Mesodermal cell (in vitro differentiated cells): Measurements from ENCODE around the gene SLC35B4.
A peak's percentile ranks its signal among the peaks of the same experiment; 100 is the strongest.

Experiments
- H3K27ac ChIP-seq: 2 replicates; pipeline ENCODE4 v1.7.0; 2013; ENCODE audit warnings: mild to moderate bottlenecking, low read depth, low read length, moderate library complexity; ENCODE audit not compliant: severe bottlenecking
- H3K36me3 ChIP-seq: 2 replicates; pipeline ENCODE4 v1.7.1; 2013; ENCODE audit warnings: mild to moderate bottlenecking, low read length, moderate library complexity; ENCODE audit not compliant: control insufficient read depth, insufficient read depth
- H3K4me1 ChIP-seq: one replicate; pipeline ENCODE4 v1.7.1; 2013; ENCODE audit warnings: mild to moderate bottlenecking, low read length; ENCODE audit not compliant: insufficient read depth, control insufficient read depth, poor library complexity, severe bottlenecking
- H3K4me3 ChIP-seq: 2 replicates; pipeline ENCODE4 v1.7.0; 2013; ENCODE audit warnings: low read length, control low read depth, mild to moderate bottlenecking; ENCODE audit not compliant: insufficient read depth, poor library complexity, severe bottlenecking; ENCODE audit errors: extremely low read depth
- H3K9me3 ChIP-seq: 2 replicates; pipeline ENCODE4 v1.7.1; 2013; ENCODE audit warnings: mild to moderate bottlenecking, low read length, moderate library complexity; ENCODE audit not compliant: control insufficient read depth
- WGBS, 2 experiments: methylation state at CpG; one replicate each; pipeline ENCODE4 v1.1.5; 2013; ENCODE audit warnings: missing lambda C conversion rate in 2 of 2; ENCODE audit not compliant: insufficient coverage in 2 of 2; 5-methylcytosine and 5-hydroxymethylcytosine counted together

Gene SLC35B4

DNA sequence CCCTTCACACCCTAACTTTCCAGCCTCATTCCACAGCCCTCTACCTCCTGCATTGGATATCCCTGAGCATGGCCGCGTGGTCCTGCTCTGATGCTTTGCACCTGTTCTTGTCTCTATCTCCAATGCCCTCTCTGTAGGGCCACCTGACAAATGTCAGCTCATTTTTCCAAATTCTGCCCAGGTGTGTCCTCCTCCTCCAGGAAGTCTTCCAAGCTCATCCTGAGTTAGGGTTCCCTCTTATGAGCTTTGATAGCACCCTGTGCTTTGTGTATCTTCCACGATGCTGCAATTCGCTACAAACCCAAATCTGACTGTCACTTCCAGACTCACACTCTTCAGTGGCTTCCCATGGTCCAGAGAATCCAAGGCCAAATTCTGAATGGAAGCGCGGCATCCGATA lies 14.7 kb upstream of the SLC35B4 start:
- H3K4me3 ChIP-seq, result no peak overlapping the region
- WGBS, 2 experiments, result 95 to 97% methylated on average over 7 of the region's 7 CpGs
- H3K4me1 ChIP-seq, result no peaks in the 10 kb centered on the region
- H3K9me3 ChIP-seq, result no peaks in the 10 kb centered on the region
- H3K27ac ChIP-seq, result no peak overlapping the region
- H3K36me3 ChIP-seq, result no peaks in the 10 kb centered on the region

DNA sequence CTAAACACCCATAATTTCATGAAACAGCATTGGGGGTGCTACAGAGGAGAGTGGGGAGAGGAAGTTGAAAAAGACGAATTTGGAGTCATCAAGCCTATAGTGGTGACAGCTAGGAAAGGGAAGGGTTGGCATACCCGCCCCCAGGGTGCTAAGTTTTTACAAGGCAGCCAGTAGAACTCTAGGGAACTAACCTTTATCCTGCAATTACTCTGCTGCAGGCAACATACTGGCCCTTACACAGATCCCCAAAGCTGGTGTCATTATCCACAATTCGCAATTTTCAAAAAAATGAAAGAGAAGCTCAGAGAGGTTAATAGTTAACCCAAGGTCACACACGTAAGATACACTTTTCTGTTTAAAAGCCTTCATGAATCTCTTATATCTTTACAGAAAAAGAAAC lies 14.2 kb upstream of the SLC35B4 start:
- H3K36me3 ChIP-seq, result no peaks in the 10 kb centered on the region
- H3K4me3 ChIP-seq, result no peak overlapping the region
- no peaks in the 10 kb centered on the region for H3K9me3 ChIP-seq
- WGBS, 2 experiments, result 71 to 80% methylated on average over 3 to 4 of the region's 4 CpGs
- no peaks in the 10 kb centered on the region for H3K4me1 ChIP-seq
- no peak overlapping the region for H3K27ac ChIP-seq

DNA sequence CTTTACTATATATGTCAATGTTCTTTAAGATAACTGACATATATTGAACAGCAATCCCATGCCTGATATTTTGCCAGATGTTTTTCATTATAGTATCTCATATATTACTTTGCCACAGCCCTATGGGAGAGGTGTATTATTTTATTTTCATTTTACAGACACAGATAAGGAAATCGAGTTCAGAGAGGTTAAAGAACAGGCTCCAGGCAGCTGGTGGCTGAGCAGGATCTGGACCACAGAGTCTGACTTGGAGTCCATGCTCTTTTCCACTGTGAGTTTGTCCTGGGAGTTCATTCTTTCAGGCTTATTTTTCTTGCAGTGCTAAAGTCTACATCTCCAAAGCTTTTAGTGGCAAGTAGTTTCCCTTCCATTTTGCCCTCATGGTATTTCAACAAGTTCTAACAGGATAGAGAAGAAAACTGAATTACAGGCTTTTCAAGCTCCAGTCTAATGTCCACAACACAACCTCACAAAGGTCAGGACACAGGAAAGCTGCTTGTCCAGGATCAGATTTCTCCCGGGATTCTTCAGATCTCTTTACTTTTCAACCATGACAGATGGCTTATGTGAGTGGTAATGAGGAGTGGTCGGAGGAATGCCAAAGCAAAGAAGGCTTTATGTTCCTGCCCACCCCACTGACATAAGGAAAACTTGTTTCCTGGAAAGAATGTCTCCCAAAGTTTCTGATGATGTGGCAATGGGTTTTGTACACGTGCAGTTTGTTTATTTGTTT lies 13.1 kb upstream of the SLC35B4 start:
- no peaks in the 10 kb centered on the region for H3K9me3 ChIP-seq
- 72 to 100% methylated on average over 3 of the region's 4 CpGs for WGBS, 2 experiments
- no peak overlapping the region for H3K27ac ChIP-seq

DNA sequence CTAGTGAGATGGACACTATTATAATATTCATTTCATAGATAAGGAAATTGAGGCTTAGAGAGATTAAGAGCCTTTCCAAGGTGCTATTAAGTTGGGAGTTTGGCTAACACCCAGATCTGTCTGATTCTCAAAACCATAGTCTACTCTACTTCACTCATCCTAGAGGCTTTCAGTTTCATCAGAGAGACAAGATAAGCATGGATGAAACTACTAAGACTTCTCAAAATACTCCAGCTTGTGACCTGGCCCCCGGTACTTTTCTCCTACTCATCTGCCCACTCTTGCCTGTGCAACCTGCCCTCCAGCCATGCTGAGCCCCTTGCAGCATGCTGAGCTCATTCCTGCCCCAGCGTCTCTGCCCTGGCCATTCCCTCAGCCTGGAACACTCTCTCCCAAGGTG lies 12.2 kb upstream of the SLC35B4 start:
- WGBS, 2 experiments, result 40 to 82% methylated on average over 1 to 2 of the region's 2 CpGs

More for the DNA sequence above, 13.1 kb upstream of the SLC35B4 start:
- no peak overlapping the region for H3K4me3 ChIP-seq
- no peaks in the 10 kb centered on the region for H3K36me3 ChIP-seq
- H3K4me1 ChIP-seq, result no peaks in the 10 kb centered on the region

DNA sequence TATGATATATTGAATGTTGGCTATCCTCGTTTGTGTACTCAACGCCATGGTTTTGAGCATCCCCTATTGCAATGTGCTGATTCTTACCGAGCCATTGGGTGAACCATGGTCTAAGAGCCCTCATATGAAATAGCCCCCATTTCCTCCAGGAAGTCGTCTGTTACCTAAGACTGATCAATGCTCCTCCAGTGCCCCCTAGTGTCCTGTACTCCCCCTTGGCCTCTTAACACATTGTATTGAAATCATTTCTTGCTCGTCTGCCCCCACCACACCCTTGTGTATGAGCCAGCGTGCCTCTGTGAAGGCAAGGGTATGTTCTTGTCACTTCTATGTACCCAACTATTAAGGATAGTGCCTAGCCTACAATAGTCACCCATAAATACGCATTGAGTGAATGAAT lies 11.2 kb upstream of the SLC35B4 start:
- WGBS, 2 experiments, result 27 to 52% methylated on average over 3 to 4 of the region's 7 CpGs
- Histone ChIP-seq H3K27ac (no peak overlapping the region), H3K4me1 (no peaks in the 10 kb centered on the region), H3K36me3 (no peaks in the 10 kb centered on the region), H3K9me3 (no peaks in the 10 kb centered on the region), H3K4me3 (no peak overlapping the region)

More for the DNA sequence above, 12.2 kb upstream of the SLC35B4 start:
- H3K4me1 ChIP-seq, result no peaks in the 10 kb centered on the region
- no peaks in the 10 kb centered on the region for H3K36me3 ChIP-seq
- H3K27ac ChIP-seq, result no peak overlapping the region
- H3K9me3 ChIP-seq, result no peaks in the 10 kb centered on the region
- H3K4me3 ChIP-seq, result no peak overlapping the region

DNA sequence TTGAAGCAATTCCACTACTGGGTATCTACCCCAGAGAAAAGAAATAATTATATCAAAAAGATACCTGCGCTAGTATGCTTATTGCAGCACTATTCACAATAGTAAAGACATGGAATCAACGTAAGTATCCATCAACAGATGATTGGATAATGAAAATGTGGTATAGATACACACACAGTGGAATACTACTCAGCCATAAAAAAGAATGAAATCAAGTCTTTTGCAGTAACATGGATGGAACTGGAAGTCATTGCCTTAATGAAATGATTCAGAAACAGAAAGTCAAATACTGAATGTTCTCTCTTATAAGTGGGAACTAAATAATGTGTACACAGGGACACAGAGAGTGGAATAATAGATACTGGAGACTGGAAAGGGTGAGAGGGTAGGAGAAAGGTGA lies 7.4 kb upstream of the SLC35B4 start:
- H3K36me3 ChIP-seq, result no peaks in the 10 kb centered on the region
- no CpG with 5 or more reads among the region's 2 CpGs for WGBS, 2 experiments
- H3K4me3 ChIP-seq, result no peak overlapping the region
- H3K27ac ChIP-seq, result no peak overlapping the region
- no peaks in the 10 kb centered on the region for H3K9me3 ChIP-seq
- peaks cover 3% of the 10 kb centered on the region for H3K4me1 ChIP-seq

DNA sequence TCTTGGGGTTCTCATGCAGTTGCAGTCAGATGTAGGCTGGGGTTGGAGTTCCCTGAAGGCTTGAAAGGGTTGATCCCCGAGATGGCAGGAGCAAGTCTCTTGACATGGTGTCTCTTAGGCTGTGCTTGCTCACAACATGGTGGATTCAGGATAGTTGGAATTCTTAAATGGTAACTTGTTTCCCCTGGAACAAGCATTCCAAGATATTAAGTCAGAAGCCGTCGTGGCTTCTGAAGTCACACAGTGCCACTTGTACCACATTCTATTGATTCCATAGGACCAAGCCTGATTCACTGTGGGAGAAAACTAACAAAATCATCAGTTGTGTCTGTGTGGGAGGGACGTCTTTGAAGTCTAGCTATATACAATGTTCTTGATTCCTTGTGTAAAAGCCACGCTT lies 3.5 kb upstream of the SLC35B4 start:
- WGBS, 2 experiments, result 74 to 88% methylated on average over 3 to 4 of the region's 5 CpGs
- Histone ChIP-seq H3K9me3 (no peaks in the 10 kb centered on the region), H3K4me3 (no peak overlapping the region), H3K36me3 (no peaks in the 10 kb centered on the region), H3K4me1 (peaks cover 11% of the 10 kb centered on the region), H3K27ac (no peak overlapping the region)

DNA sequence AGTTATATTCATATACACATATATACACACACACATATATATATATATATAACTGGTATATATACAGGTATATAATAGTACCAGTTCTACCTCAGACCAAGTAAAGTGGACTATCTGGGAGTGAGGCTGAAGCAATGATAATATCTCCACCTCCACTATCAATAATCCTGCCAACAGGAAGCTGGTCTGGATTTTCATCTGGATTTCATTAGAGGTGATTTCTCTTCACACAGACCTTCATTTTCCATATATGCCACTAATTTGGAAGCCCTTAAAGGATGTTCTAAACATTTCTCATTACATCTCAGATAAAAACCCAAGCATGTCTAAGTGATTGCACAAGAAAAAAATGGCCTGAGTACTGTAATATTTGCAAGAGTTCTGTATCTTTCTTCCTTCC lies 1.7 kb upstream of the SLC35B4 start:
- no peak overlapping the region for H3K4me3 ChIP-seq
- H3K36me3 ChIP-seq, result no peaks in the 10 kb centered on the region
- no peaks in the 10 kb centered on the region for H3K9me3 ChIP-seq
- H3K4me1 ChIP-seq, result peaks cover 11% of the 10 kb centered on the region
- H3K27ac ChIP-seq, result no peak overlapping the region

DNA sequence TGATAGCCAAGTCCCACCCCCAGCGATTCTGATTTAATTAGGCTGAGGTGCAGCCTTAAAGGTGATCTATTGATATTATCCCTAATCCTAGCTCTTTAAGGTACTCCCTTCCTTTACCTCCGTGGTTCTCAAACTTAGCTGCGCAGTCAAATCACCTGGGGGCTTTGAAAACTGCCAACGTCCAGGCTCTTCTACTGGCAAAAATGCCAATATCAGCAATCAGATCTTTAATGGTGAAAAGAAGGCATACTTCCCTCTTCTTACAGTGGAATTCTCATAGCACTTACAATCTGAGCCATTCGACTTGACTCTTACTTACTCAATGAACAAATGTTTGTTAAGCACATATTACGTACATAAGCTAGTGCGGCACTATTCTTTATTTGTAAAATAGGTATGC lies 704 bp upstream of the SLC35B4 start:
- WGBS, 2 experiments, result 66 to 86% methylated on average over 3 to 4 of the region's 7 CpGs
- Histone ChIP-seq H3K27ac (no peak overlapping the region), H3K9me3 (no peaks in the 10 kb centered on the region), H3K36me3 (peaks cover 1% of the 10 kb centered on the region), H3K4me3 (peak overlapping the region; percentile 82), H3K4me1 (peaks cover 11% of the 10 kb centered on the region)

DNA sequence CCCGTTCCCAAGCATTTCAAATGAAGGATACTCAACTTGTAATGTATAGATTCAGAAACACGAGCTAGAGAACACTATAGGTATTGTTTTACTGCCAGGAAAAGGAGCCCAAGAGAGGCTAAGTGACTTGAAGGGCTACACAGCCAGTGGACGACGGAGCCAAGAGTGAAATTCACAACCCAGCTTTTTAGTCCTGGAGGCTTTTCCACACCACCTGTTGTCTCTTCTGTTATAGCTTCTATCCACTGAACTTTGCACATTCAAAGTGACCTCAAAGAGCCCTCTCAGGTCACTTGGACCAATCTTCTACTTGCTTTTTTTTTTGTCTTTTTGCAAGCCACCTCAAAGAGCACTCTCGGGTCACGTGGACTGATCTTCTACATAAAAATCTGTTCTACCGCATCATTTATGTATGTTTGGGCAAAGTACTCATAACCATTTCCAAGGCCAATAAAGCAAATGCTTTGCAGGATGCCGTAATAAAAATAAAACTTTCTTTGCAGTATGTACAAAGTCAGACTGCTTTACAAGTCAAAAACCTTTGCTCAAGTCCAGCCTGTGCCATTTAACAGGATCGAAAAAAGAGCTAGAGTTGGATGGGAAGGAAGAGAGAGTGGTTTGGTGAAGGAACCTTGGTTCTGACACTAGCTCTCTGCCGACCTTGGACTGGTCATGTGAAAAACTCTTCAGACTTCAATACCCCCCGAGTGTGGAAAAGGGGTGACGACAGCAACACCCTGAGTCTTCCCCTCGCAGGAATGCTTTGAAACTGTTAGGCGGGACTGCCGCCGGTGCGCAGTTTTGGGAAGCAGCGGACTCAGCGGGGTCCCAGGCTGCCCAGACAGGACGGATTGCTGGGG lies 821 bp downstream of the SLC35B4 start:
- Histone ChIP-seq H3K36me3 (peaks cover 7% of the 10 kb centered on the region), H3K4me3 (peak overlapping the region; percentile 82), H3K4me1 (peaks cover 11% of the 10 kb centered on the region), H3K9me3 (no peaks in the 10 kb centered on the region), H3K27ac (peak overlapping the region; percentile 67)
- WGBS, 2 experiments, result 25 to 31% methylated on average over 17 to 18 of the region's 20 CpGs

DNA sequence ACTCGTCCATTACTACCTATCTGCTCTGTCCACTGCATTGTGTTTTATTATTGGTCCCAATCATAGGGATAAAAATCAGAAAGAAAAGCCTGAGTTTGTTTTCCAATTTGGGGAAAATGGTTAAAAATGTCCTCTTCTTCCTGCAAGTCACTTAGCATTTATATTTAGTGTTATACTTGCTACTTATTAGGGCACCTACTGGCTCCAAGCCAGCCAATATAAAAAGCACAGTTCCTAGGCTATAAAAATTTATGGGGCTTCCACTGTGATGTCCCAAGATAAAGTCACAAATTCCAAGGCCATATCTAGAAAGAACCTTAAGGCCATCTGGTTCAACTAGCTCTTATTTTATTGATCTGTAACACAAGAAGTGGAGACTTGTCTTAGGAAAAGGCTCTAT lies 3.2 kb downstream of the SLC35B4 start:
- H3K4me1 ChIP-seq, result peaks cover 8% of the 10 kb centered on the region
- no peak overlapping the region for H3K4me3 ChIP-seq
- no peak overlapping the region for H3K27ac ChIP-seq
- H3K36me3 ChIP-seq, result peaks cover 11% of the 10 kb centered on the region
- no peaks in the 10 kb centered on the region for H3K9me3 ChIP-seq
- WGBS, 2 experiments, result no CpG with 5 or more reads among the region's 1 CpG
